ENCODE data around the gene SEPTIN10.
"Not testable (repeated sequence)": the region's sequence is repeated elsewhere in the genome, so short reads cannot be mapped to it uniquely, and the experiment has no call there.

SEPTIN10 gene

DNA sequence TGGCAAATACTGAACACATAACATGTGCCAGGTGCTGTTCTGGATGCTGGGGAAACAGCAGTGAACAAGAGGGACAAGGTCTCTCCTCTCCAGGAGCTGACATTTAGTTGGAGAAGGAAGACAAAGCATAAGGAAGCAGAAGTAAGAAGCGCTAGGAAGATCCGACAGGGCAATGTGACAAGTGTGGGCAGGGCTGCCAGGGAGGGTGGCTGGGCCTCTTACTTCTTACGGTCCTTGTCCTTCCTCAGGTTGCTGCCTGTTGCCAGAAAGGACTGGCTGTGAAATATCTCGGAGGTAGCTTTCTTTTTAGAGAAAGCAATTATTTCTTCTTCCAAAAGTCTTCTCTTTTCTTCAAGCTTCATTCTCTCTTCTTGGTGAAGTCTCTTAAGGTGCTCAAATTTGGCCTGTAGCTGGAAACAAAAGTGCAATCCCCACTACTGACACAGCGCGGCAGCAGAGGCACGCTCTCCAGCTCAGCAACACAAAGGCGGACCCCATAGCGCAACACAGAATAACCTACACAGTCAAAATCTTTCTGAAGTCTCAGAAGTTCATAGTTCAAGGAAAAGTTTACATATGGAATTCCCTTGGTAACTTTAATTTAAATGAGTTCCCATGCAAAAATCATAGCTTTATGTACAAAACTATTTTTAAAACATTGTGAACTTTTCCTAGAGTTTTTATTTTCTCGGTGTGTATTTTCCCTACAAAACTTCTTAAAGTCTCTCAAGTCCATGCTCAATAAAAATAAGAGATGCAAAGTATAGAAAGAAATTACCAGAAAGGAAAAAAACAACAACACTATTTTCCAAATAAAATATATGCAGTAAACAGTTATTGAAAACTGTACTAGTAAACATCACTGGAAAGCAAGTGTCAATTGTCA is 67.7 kb downstream of the SEPTIN10 start:
- DNase-seq (ENCODE audit: low read depth in 2 of 2): peak; percentile 14 to 24

DNA sequence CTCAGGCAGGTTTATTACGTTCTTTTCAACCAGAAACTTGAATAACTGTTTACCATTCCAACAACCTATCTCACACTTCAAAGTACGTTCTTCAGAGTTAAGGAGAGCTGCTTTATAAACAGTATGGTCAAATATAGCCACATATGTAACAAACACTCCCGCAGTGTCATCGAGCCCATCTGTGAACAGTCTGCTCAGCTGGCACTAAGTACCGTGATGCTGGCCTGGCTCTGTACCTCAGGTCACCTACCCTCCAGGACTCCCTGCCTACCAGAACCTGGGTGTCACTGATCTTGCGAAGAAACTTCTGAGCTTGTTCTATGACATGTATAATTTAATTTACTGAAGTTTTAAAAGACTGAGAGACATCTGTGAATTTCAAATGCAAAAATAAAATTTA is 71.4 kb downstream of the SEPTIN10 start:
- no peak for DNase-seq (ENCODE audit: low read depth in 2 of 2)

DNA sequence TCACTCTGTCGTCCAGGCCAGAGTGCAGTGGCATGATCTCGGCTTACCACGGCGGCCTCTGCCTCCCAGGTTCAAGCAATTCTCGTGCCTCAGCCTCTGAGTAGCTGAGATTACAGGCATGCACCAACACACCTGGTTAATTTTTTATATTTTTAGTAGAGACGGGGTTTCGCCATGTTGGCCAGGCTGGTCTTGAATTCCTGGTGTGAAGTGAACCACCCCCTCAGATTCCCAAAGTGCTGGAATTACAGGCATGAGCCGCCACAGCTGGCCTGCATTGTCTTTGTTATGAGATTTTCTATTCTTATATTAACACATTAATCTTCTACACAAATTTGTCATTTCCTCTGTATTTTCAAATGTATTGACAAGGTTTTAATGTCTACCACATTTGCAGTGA is 75.2 kb downstream of the SEPTIN10 start:
- DNase-seq (ENCODE audit: low read depth in 2 of 2): no peak

DNA sequence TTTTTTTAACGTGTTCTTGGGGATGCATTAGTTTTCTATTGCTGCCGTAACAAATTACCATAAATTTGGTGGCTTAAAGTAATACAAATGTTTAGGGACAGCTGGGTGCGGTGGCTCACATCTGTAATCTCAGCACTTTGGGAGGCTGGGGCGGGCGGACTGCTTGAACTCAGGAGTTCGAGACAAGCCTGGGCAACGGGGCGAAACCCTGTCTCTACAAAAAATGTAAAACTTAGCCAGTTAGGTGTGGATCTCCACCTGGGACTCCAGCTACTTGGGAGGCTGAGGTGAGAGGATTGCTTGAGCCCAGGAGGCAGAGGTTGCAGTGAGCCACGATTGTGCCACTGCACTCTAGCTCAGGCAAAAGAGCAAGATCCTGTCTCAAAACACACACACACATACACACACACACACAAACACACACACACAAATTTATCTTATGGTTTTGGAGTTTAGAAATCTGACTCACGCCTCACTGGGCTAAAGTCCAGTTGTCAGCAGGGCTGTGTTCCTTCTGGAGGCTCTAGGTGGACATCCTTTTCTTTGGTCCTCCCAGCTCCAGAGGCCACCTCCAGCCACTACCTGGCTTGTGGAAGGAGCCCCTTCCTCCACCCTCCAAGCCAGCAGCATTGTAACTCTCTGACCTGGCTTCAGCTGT is 76.1 kb downstream of the SEPTIN10 start:
- DNase-seq (ENCODE audit: low read depth in 2 of 2): no peak

DNA sequence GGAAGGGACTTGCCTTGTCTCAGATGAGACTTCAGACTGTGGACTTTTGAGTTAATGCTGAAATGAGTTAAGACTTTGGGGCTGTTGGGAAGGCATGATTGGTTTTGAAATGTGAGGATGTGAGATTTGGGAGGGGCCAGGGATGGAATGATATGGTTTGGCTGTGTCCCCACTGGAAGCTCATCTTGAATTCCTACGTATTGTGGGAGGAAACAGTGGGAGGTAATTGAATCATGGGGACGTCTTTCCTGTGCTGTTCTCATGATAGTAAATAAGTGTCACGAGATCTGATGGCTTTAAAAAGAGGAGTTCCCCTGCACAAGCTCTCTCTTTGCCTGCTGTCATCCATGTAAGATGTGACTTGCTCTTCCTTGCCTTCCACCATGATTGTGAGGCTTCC is 77.2 kb downstream of the SEPTIN10 start:
- DNase-seq (ENCODE audit: low read depth in 2 of 2): not testable (repeated sequence)

DNA sequence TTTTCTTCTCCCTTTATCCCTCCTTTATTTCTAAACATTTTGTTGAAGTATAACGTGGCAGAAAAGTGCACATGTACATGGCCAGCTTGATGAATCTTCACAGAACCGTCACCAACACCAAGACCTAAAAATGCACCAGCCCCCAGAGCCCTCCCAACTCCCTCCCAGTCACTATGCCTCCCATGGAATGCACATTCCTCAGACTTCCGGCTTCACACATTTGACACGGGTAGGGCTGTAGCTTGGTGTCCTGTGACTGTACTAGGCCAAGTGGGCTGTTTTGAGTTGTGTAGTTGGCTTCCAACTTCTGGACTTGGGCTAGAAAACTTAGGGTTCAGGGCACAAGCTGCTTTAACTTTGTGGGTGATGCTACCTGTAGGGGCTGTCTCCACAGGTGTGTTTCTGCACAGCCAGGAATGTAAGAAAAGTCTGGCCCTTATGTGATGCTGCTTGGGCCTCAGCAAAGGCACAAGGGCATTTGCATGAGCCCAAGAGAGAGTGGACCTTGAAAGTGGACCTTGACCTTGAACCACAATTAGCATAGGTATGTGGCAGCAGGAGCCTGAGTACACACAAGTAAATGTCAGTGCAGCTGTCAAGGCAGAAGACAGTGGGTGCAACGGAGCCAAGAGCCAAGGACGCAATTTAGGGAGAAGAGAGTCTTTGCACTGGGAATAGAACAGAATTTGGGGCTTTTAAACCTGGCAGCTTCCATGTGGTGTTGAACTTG is 78.4 kb downstream of the SEPTIN10 start:
- no peak for DNase-seq (ENCODE audit: low read depth in 2 of 2)

DNA sequence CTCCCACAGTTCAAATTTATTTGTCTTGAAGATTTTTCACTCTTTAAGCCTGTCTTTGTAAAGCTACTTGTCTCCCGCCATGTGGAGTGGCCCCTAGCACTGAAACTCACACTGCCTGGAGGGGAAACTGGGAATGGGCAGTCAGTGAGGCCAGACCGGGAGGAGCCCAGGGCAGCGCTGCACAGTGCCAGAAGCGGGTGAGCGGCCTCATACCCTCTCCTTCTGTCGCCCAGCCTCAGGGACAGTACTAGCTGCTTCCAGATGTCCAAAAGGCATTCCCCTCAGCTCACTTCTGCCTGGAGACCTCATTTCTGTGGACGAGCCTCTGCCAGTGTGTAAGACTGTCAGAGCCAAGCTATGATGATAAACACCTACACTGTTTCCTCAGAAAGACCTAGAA is 79.9 kb downstream of the SEPTIN10 start:
- DNase-seq (ENCODE audit: low read depth in 2 of 2): no peak

DNA sequence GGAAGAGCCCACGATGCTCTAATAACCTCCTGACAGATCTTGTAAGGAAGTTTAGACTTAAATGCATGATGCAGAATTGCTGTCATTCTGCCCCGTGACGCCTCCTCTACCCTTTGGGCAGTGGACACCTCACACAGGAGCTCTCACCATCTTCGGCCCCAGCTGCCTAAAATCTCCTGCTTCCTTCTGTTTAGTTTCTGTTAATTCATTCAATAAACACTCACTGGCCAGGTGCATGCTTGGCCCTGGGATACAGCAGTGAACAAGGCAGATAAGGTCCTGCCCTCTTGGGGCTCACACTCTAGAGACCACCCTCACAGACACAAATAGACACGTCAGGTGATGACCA is 81.1 kb downstream of the SEPTIN10 start:
- DNase-seq (ENCODE audit: low read depth in 2 of 2): no peak

DNA sequence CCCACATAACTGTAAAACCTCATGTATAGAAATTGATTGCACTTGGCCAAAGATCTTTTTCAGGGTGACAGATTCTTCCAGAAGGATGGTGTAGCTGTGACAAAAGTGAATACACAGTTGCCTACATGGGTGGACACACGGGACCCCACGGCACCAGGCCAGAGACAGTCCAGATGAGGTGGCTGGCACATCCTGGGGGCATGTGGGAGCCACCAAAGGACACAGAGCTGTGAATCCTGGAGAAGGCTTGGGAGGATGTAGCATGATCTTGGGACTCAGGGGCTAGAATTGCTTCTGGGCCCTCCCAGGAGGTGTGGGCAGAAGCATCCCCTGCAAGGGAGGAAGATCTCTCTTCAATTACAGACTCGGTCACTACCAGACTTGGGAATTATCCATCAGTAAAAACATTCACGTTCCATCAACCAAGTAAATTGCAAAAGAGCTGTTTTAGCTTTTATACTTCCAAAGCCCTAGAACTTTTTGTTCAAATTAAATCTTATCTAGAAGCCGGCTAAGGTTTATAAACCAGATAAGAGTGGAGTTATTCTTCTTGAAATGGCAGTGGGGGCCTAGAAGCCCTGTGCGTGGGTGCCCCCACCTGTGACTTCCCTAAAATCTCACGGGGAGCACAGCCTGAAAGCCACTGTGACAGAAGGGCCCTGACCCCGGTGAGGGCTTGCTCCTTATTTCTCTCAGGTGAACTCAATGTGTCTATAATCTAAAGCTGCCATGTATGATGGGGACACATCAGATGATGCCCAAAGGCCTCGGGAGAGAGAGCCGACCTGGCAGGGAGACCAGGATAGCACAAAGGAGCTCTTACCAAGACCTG is 81.7 kb downstream of the SEPTIN10 start:
- DNase-seq (ENCODE audit: low read depth in 2 of 2): no peak

DNA sequence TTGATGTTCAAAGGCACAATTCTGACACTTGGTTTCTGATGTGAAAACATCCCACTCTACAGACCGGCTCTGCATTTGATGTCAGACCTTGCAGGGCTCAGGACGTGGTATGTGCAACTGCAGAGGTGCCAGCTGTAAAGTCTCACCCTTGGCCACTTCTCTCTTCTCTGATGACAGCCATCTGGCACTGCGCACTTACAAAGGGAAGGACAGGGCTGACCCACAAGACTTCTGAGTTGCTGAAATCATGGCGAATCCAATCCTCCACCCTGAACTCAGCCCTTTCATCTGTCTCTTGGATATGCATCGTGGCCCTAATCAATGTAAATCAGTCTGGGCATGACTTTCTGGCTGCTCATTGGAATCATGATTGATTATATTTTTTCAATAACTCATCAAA is 82.5 kb downstream of the SEPTIN10 start:
- no peak for DNase-seq (ENCODE audit: low read depth in 2 of 2)

DNA sequence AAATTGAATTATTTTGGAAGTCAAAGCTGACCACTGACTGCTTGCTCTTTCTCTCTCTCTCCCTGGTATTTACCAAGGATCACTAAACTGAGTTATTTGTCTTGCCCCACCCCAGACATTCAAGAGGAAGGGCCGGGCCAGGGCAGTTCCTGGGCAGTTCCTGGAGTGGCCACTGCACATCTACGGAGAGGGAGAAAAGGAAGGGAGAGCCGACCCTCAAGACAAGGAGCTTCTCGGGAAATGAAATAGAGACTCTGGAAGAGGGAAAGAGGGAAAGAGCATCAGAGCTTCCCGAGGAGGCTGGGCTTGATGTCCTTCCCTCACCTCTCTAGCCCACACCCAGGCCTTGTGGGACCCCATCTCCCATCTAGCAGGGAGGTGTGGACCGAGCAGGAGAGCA is 83.1 kb downstream of the SEPTIN10 start:
- no peak for DNase-seq (ENCODE audit: low read depth in 2 of 2)

DNA sequence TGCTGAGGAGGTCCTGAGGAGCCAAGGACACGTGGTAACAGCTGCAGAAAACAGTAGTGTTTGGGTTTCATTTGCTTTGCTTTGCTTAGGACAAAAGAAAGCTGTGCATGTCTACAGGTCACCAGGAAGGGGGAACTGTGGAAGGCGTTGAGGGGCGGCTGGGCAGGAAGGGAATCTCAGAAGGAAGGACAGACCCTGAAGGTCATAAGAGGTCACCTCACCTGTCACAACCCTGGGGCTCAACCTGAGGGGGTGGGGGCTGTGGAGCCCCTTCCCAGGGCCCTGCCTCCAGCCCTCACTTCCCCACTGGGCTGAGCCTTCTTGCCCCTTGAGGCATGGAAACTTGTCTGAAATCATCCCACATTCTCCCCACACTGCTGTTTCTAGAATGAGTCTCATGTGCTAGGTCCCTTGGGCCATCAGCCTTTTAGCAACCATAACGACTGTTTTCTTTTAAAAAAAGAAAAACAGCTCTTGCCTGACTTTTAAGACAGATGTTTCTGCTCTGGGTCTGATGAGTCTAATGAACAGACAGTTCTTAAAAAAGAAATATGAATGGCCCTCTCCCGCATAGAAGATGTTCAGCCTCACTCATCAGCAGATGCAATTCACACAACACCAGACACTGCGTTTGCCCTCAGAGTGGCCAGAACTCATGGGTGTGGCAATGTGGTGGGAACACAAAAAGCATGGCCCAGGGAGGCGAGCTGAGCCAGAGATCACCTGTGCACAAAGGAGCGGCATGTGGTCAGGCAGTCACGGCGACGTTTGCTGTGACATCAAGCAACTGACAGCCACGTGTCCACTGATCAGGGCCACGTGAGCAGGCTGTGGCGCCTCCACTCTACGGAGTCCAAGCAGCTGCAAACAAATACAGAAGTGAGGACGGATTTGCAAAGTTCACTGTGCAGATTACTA is 84.0 kb downstream of the SEPTIN10 start:
- DNase-seq (ENCODE audit: low read depth in 2 of 2): no peak

DNA sequence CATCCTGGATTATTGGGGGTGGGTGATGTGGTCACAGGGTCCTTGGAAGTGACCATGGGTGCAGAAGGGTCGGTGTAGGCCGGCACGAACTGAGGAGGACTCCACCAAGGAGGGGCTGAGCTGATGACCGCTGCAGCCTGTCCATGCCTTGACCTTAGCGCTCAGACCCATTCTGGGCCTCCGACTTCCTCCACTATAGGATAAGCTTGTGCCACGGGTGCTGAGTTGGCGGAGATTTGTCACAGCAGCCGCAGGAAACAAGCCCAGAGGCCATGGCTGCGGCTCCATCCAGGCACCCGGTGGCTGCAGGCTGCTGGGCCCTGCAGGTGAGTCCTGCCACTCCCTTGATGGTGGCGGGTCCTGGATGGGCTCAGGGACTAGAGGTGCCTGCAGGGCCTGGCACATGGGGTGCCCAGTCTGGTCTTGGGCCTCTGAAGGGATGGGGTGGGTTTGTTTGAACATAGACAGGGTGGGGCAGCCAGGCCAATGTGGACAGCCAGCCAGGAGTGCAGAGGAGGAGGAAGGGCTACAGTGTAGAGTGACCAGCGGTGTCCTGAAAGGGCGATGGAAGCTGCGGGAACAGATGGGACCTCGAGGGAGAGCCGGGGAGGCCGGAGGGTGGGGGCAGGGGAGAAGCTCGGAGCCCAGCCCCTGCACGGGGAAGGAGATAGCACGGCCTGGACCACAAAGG is 84.8 kb downstream of the SEPTIN10 start:
- DNase-seq (ENCODE audit: low read depth in 2 of 2): no peak

DNA sequence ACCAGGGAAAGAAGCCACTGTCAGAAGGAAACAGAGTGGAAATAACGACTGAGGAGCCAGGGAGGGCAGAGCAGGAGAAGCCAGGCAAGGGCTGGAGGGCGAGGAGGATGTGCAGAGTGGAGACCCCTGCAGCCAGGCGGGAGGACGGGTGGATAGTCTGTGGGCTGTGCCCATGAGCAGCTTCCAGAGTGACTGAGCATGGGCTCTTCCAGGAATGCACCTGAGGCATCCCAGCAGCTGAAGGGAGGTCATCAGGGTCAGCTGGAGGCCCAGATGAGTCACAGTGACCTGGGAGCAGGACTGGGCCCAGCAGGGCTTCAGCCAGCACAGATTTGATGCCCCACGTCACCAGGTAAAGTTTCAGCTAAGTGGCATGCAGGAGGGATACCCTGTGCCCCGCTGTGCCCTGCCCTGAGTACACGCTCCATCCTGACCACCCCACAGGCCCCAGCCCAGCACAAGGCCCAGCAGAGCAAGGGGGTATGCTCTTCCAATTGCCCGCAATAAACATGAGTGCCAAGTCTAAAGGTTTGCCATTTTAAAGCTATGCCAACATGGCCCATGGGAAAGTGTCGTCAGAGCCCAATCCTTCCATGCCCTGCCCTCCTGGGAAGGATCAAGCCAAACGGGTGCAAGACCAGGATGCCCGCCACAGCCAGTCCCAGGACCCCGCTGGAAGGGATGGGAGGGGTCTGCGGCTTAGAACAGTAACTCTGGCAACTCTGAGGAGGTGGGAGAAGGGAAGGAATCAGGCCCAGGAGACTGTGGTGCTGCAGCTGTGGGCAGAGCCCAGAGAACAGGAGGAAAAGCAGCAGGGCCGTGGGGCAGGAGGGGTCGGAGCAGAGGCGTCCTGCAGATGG is 85.7 kb downstream of the SEPTIN10 start:
- no peak for DNase-seq (ENCODE audit: low read depth in 2 of 2)

DNA sequence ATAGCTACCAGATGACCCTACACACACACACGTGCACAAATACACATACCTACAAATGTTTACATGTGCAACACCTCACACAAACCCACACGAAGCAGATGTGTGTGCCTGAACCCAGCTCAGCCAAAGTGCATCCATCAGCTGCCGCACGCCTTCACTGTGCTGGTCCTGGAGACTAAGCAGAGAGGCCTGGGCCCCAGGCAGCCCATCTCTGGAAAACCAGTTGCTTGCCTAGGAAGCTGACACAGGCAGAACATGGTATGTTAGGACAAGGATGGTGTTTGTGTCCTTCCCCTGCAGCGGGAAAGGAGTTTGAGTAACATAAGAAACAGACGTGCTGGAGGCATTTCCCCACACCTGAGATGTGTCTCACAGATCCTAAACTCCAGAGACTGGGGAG is 86.7 kb downstream of the SEPTIN10 start:
- DNase-seq (ENCODE audit: low read depth in 2 of 2): no peak

DNA sequence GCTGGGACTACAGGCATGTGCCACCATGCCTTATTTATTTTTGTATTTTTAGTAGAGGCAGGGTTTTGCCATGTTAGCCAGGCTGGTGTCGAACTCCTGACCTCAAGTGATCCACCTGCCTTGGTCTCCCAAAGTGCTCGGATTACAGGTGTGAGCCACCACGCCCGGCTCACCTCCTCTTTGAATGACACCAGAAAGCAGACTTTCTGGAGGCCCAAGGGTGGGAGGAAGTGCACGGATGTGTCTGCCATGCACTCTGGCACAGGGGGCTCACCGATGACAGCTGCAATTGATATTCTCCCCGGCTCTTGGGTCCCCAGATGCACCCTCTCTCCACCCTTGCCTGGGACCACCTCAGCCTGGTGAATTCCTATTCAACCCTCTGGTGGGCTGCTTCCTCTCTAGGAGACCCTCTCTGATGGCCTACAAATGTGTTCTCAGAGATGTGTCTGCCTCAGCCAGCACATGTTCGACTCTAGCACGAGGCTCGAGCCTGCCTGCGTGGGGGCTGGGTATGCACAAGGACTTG is 87.3 kb downstream of the SEPTIN10 start:
- DNase-seq (ENCODE audit: low read depth in 2 of 2): no peak

DNA sequence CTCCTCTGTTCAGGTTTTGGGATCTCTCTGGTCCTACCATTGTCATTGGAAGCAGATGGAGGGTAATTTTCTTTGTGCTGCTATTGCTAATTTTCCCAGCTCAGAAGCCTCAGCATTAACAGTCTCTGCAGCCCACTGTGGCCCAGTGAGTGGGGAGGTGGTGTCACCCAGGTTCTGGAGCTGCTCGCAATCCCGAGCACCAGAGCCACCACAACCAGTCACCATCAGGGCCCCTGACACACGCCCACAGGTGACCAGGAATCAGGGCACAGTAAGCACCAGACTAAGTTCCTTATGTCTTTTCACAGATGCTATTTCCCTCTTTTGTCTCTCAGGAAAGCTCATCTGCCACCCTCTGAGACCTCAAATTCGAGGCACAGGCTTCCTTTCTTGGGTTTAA is 87.9 kb downstream of the SEPTIN10 start:
- no peak for DNase-seq (ENCODE audit: low read depth in 2 of 2)

DNA sequence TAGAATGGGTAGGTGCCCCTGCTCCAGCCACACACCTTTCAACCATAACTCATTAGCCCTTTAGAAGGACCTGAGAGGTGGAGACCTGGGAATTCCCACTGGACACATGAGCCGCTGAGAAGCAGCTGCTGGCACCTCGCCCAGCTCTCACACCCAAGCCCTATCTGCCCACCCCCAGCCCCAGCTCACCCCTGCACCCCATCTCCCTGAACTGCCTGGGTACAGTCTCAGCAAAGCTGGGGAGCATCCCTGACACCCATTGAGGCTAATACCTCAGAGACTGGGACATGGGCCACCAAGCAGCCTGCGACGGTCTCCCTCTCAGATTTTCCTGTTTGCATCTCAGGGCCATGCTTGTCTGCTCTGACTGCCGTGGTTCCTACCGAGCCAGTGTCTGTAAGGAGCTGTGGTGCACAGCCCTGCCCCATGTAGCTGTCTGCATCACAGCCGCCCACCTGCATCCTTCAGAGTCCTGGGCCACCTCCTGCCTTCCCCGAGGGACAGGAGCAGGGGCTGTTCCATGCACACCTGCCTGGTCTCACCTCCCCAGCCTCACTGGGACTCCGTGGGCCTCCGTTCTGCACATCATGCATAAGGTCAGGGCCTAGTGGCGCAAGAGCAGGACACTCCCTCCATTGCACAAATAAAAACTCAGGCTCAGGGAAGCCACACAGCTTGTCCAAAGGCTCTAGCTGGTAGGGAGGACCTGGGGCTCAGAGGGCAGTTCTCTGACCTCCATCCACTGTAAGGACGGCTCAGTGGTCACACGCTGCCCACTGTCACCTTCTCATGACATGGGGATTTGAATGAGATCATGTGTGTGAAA is 90.0 kb downstream of the SEPTIN10 start:
- no peak for DNase-seq (ENCODE audit: low read depth in 2 of 2)
